Measurements from ENCODE around the gene EXOSC2. TPM values are rescaled to one million over a fixed set of nuclear protein-coding genes. Genes with fewer than 3 reads are reported as not detected.

Gene EXOSC2
- total RNA-seq, 1 experiment from 2014 or later, result 57.7 TPM

DNA sequence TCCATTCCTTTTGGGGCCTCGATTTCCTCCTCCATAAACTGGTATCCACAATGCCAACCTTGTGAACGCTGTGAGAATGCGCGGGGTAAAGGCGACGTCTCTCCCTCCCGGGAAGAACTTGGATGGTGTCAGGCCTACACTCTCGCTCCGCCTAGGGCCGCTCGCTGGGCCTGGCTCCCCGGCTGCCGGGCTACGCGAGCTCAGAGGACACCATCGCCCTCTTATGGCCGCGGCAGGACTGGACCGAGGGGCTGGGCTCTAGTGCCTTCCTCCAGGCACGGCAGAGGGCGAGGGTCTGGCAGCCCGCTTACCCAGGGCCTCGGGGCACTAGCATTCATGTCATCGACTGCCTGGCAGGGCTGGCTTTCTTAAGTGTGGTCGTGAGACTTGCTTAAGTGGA lies 1.3 kb upstream of the EXOSC2 start:
- Mint-ChIP-seq H3K9me3 (ENCODE audit: unreplicated experiment) (no peaks in the 10 kb centered on the region), H3K4me1 (ENCODE audit: insufficient read depth, unreplicated experiment) (peaks cover 37% of the 10 kb centered on the region), H3K27ac (ENCODE audit: low read depth, unreplicated experiment) (no peak overlapping the region), H3K27me3 (ENCODE audit: insufficient read depth, unreplicated experiment) (no peaks in the 10 kb centered on the region), H3K4me3 (ENCODE audit: unreplicated experiment) (no peak overlapping the region), H3K36me3 (ENCODE audit: insufficient read depth, unreplicated experiment) (peaks cover 24% of the 10 kb centered on the region)
- BruUV-seq (replicated peaks), result no TSS peak
- CTCF ChIA-PET, result interaction anchor here (1.6 to 2.3 kb wide), 3 partner anchors 10 to 174 kb away, joined by 5 to 8 read pairs (median 7); no protein-coding TSS in a partner anchor
- no peak for DNase-seq (ENCODE audit: unreplicated experiment)
- intact Hi-C loops (cut with micrococcal nuclease), result no loop called here
- POLR2A ChIA-PET, result interaction anchor here (1.2 to 3.3 kb wide), 5 partner anchors 10 to 639 kb away, joined by 5 to 11 read pairs (median 8); partner anchors contain the start of gene GPR107
- no peak for TF ChIP-seq CTCF (IDR thresholded peaks at IDR 0.05; ENCODE audit: unreplicated experiment)

- no peaks in the 10 kb centered on the region for H3K9me3 Mint-ChIP-seq (ENCODE audit: unreplicated experiment)
- peak overlapping the region; percentile 89 for H3K27ac Mint-ChIP-seq (ENCODE audit: low read depth, unreplicated experiment)
- H3K36me3 Mint-ChIP-seq (ENCODE audit: insufficient read depth, unreplicated experiment), result peaks cover 31% of the 10 kb centered on the region
- no peaks in the 10 kb centered on the region for H3K27me3 Mint-ChIP-seq (ENCODE audit: insufficient read depth, unreplicated experiment)
- no TSS peak for BruUV-seq (replicated peaks)
- CTCF ChIA-PET, result interaction anchor here (0.6 to 2.3 kb wide), 9 partner anchors 8 to 449 kb away, joined by 3 to 8 read pairs (median 4); no protein-coding TSS in a partner anchor
- DNase-seq (ENCODE audit: unreplicated experiment), result no peak
- H3K4me1 Mint-ChIP-seq (ENCODE audit: insufficient read depth, unreplicated experiment), result peaks cover 39% of the 10 kb centered on the region
- POLR2A ChIA-PET, result interaction anchor here (0.6 to 3.3 kb wide), 25 partner anchors 8 to 654 kb away, joined by 3 to 11 read pairs (median 4); partner anchors contain the start of genes FUBP3 and GPR107
- intact Hi-C loops (cut with micrococcal nuclease), result no loop called here
- peak overlapping the region; percentile 91 for H3K4me3 Mint-ChIP-seq (ENCODE audit: unreplicated experiment)
- TF ChIP-seq CTCF (IDR thresholded peaks at IDR 0.05; ENCODE audit: unreplicated experiment), result no peak
Measured at GRCh38 chr9:130693101-130693425, 517 bp upstream of the EXOSC2 start.

GRCh38 chr9:130694205-130694604 lies 625 bp downstream of the EXOSC2 start:
- Mint-ChIP-seq H3K36me3 (ENCODE audit: insufficient read depth, unreplicated experiment) (peaks cover 40% of the 10 kb centered on the region), H3K4me3 (ENCODE audit: unreplicated experiment) (peak overlapping the region; percentile 91), H3K27ac (ENCODE audit: low read depth, unreplicated experiment) (peak overlapping the region; percentile 89), H3K4me1 (ENCODE audit: insufficient read depth, unreplicated experiment) (peaks cover 46% of the 10 kb centered on the region), H3K27me3 (ENCODE audit: insufficient read depth, unreplicated experiment) (no peaks in the 10 kb centered on the region), H3K9me3 (ENCODE audit: unreplicated experiment) (no peaks in the 10 kb centered on the region)
- TSS peak; percentile 51 for BruUV-seq (replicated peaks)
- intact Hi-C loops (cut with micrococcal nuclease), result no loop called here
- no peak for TF ChIP-seq CTCF (IDR thresholded peaks at IDR 0.05; ENCODE audit: unreplicated experiment)
- CTCF ChIA-PET, result interaction anchor here (1.3 to 2.3 kb wide), 6 partner anchors 12 to 451 kb away, joined by 3 to 9 read pairs (median 4); no protein-coding TSS in a partner anchor
- POLR2A ChIA-PET, result interaction anchor here (0.6 to 3.3 kb wide), 13 partner anchors 15 to 1866 kb away, joined by 3 to 11 read pairs (median 5); partner anchors contain the start of gene FUBP3
- DNase-seq (ENCODE audit: unreplicated experiment), result no peak

DNA sequence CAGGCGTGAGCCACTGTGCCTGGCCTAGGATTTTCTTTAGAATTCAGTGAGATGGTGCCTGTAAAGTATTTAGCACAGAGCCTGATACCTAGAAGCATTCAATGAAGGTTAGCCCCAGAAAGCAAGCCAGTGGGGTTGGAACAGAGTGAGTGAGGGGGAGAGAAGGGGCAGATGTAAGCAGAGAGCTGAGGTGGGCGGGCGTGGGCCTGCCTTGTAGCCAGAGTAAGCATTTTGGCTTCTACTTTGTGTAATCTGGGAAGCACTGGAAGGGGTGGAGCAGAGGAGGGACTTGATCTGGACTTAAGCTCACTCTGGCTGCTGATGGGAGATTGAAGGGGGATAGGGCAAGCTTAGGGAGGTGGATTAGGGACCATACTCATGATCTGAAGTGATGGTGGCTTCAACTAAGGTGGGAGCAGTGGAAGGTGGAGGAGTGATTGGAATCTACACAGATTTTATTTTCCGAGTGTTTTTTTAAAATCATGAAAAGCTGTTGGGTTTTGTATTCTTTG lies 2.6 kb downstream of the EXOSC2 start:
- ChIA-PET POLR2A (interaction anchor here (0.5 to 1.5 kb wide), 3 partner anchors 9 to 666 kb away, joined by 3 read pairs; no protein-coding TSS in a partner anchor), CTCF (interaction anchor here (3.9 kb wide), 1 partner anchor 11 kb away, joined by 29 read pairs; no protein-coding TSS in a partner anchor)
- H3K27ac Mint-ChIP-seq (ENCODE audit: low read depth, unreplicated experiment), result no peak overlapping the region

More for the DNA sequence above, 2.6 kb downstream of the EXOSC2 start:
- Mint-ChIP-seq H3K4me3 (ENCODE audit: unreplicated experiment) (no peak overlapping the region), H3K4me1 (ENCODE audit: insufficient read depth, unreplicated experiment) (peaks cover 40% of the 10 kb centered on the region), H3K27me3 (ENCODE audit: insufficient read depth, unreplicated experiment) (no peaks in the 10 kb centered on the region), H3K36me3 (ENCODE audit: insufficient read depth, unreplicated experiment) (peaks cover 60% of the 10 kb centered on the region), H3K9me3 (ENCODE audit: unreplicated experiment) (no peaks in the 10 kb centered on the region)
- intact Hi-C loops (cut with micrococcal nuclease), result no loop called here
- BruUV-seq (replicated peaks), result no TSS peak
- no peak for TF ChIP-seq CTCF (IDR thresholded peaks at IDR 0.05; ENCODE audit: unreplicated experiment)
- DNase-seq (ENCODE audit: unreplicated experiment), result no peak

All from MCF 10A (cell line).